Chondrocyte (in vitro differentiated cells): Measurements from ENCODE around the gene CHURC1. TPM values are rescaled to one million over a fixed set of nuclear protein-coding genes. Genes with fewer than 3 reads are reported as not detected.

Source experiments
- DNase-seq: peaks from one replicate; pipeline ENCODE4 v3.0.0; 2021; ENCODE audit warnings: mixed read lengths, low spot score
- H3K27ac Mint-ChIP-seq: one replicate; pipeline ENCODE4 v1.8.0; 2021; ENCODE audit warnings: mild to moderate bottlenecking, moderate library complexity, mixed read lengths; ENCODE audit not compliant: unreplicated experiment
- H3K27me3 Mint-ChIP-seq: 2 replicates; pipeline ENCODE4 v1.8.0; 2021; ENCODE audit warnings: low read depth, mixed read lengths
- H3K36me3 Mint-ChIP-seq: 2 replicates; pipeline ENCODE4 v1.8.0; 2021; ENCODE audit warnings: low read depth, mixed read lengths
- H3K4me1 Mint-ChIP-seq: 2 replicates; pipeline ENCODE4 v1.8.0; 2021; ENCODE audit warnings: low read depth, mild to moderate bottlenecking, mixed read lengths
- H3K4me3 Mint-ChIP-seq: one replicate; pipeline ENCODE4 v1.8.0; 2021; ENCODE audit warnings: mild to moderate bottlenecking, moderate library complexity, mixed read lengths; ENCODE audit not compliant: unreplicated experiment
- H3K9me3 Mint-ChIP-seq: 2 replicates; pipeline ENCODE4 v1.8.0; 2021; ENCODE audit warnings: low read depth, mixed read lengths
- total RNA-seq: library from RNA; stranded (reverse); gene quantifications from 3 replicates; pipeline ENCODE4 v1.2.1, GENCODE V29; 2021
- TF ChIP-seq, protein P1 (sequence below): fragments of 200-600 bp; sonication (generic); IDR thresholded peaks from 2 replicates; pipeline ENCODE4 v1.5.0; 2021; ENCODE audit warnings: antibody characterized with exemption, mild to moderate bottlenecking, moderate library complexity

Gene CHURC1
- total RNA-seq, 1 donor from 2014 or later: 46.9 TPM

DNA sequence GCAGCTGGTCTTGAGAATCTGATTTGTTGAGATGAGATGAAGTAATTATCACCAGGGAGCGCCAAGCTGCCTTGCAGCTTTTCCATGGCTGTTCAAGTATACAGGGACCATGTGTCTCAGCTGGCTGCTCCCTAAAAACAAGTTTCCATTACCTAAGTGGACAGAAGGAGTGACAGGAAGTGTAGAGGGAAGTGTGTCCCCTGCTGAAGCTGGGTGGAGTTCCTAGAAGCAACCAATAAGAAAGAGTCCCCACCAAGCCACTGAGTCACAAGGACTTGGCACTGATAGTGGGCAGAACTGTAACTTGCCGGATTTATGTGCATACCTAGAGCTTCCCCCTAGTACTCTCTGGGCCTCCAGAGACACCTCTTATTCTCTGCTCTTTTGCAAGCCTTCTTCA, 29.8 kb downstream of the CHURC1 start:
- Mint-ChIP-seq H3K9me3 (no peaks in the 10 kb centered on the region), H3K4me3 (no peak overlapping the region), H3K27ac (no peak overlapping the region), H3K4me1 (no peaks in the 10 kb centered on the region), H3K27me3 (no peaks in the 10 kb centered on the region), H3K36me3 (peaks cover 20% of the 10 kb centered on the region)
- no peak for DNase-seq
- TF ChIP-seq, protein P1, sequence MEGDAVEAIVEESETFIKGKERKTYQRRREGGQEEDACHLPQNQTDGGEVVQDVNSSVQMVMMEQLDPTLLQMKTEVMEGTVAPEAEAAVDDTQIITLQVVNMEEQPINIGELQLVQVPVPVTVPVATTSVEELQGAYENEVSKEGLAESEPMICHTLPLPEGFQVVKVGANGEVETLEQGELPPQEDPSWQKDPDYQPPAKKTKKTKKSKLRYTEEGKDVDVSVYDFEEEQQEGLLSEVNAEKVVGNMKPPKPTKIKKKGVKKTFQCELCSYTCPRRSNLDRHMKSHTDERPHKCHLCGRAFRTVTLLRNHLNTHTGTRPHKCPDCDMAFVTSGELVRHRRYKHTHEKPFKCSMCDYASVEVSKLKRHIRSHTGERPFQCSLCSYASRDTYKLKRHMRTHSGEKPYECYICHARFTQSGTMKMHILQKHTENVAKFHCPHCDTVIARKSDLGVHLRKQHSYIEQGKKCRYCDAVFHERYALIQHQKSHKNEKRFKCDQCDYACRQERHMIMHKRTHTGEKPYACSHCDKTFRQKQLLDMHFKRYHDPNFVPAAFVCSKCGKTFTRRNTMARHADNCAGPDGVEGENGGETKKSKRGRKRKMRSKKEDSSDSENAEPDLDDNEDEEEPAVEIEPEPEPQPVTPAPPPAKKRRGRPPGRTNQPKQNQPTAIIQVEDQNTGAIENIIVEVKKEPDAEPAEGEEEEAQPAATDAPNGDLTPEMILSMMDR: no peak

DNA sequence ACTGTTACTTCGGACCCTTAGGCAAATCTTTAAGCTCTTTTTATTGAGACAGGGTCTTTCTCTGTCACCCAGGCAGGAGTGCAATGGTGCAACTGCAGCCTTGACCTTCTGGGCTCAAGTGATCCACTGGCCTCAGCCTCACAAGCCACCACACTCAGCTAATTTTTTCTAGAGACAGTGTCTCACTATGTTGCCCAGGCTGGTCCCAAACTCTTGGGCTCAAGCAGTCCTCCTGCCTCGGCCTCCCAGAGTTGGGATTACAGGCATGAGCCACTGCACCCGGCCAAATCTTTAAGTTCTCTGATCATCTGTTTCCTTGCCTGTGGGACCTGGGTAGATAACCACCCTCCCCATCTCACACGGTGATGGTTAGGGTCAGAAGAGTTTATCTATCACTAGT, 30.6 kb downstream of the CHURC1 start:
- Mint-ChIP-seq H3K27ac (no peak overlapping the region), H3K27me3 (no peaks in the 10 kb centered on the region), H3K4me1 (no peaks in the 10 kb centered on the region), H3K36me3 (peaks cover 23% of the 10 kb centered on the region), H3K4me3 (no peak overlapping the region), H3K9me3 (no peaks in the 10 kb centered on the region)
- TF ChIP-seq, protein P1: no peak
- no peak for DNase-seq

DNA sequence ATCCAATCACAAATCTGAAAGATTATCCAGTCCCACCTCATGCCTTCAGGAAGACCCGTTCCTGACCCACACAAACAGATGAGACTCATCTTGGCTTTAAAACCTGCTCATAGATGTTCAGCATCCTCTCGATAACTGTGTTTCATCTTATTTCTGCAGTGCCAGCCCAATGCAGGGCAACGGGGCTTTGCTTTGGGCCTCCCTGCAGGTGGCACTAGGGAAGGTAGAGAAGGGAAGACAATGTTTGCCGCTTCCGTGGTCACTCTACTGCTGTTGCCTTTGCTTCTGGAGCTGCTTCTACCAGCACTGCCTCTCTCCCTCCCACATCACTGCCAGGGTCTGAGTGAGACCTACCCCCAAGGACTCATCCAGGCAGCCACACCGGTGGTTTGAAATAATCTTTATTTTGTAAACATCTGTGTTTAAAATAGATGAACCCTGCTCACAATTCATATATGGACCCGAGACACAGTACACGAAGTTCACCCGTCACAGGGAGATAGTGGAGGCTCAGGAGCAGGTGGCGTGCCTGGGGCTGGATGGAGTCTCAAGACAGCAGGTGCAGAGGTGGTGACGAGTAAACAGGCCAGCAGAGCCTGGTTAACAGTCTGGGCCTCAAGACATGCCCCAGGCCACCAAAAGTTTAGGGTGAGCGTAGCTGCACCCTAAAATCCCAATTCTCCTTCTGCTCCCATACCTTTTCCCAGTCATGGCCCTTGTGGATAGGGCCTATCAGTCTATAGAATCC, 31.4 kb downstream of the CHURC1 start:
- DNase-seq: no peak
- no peaks in the 10 kb centered on the region for H3K4me1 Mint-ChIP-seq
- H3K9me3 Mint-ChIP-seq: no peaks in the 10 kb centered on the region
- no peaks in the 10 kb centered on the region for H3K27me3 Mint-ChIP-seq
- H3K27ac Mint-ChIP-seq: no peak overlapping the region
- TF ChIP-seq, protein P1: no peak
- H3K4me3 Mint-ChIP-seq: no peak overlapping the region
- peaks cover 23% of the 10 kb centered on the region for H3K36me3 Mint-ChIP-seq

DNA sequence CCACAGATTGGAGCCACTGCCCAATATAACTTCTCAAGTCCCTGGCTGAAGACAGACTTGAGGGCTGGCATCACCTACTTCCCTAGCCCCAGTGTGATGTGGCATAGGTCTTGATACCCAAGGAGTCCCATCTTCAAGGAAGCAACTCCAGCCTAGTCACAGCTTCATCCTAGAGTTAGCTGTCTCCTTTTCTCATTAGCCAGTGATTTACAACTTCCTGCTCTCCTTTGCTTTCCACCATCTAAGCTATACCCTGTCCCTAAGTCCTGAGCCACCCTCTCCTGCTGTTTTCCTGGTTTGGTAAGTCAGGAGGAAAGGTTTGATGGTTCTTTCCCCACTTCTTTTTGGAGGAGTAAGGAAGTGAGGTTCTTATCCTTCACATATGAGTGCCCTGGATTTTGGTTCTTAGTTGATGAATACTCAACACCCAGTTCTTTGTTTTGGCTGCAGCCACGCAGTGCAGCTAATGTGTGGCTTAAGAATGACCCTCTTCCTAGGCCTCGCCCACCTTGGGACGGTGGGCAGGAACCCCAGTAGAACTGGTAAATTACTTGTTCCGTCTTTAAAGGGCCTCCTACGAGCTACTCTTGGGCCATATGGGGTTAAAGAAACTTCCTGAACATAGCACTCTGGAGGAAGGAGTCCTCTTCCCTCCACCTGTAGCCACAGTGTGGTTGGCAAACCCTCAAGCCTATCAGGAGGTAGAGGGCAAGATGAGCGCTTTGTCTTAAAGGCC, 32.2 kb downstream of the CHURC1 start:
- TF ChIP-seq, protein P1: no peak
- H3K4me1 Mint-ChIP-seq: no peaks in the 10 kb centered on the region
- H3K4me3 Mint-ChIP-seq: no peak overlapping the region
- H3K9me3 Mint-ChIP-seq: no peaks in the 10 kb centered on the region
- no peak overlapping the region for H3K27ac Mint-ChIP-seq
- H3K27me3 Mint-ChIP-seq: no peaks in the 10 kb centered on the region
- no peak for DNase-seq
- H3K36me3 Mint-ChIP-seq: peaks cover 30% of the 10 kb centered on the region

DNA sequence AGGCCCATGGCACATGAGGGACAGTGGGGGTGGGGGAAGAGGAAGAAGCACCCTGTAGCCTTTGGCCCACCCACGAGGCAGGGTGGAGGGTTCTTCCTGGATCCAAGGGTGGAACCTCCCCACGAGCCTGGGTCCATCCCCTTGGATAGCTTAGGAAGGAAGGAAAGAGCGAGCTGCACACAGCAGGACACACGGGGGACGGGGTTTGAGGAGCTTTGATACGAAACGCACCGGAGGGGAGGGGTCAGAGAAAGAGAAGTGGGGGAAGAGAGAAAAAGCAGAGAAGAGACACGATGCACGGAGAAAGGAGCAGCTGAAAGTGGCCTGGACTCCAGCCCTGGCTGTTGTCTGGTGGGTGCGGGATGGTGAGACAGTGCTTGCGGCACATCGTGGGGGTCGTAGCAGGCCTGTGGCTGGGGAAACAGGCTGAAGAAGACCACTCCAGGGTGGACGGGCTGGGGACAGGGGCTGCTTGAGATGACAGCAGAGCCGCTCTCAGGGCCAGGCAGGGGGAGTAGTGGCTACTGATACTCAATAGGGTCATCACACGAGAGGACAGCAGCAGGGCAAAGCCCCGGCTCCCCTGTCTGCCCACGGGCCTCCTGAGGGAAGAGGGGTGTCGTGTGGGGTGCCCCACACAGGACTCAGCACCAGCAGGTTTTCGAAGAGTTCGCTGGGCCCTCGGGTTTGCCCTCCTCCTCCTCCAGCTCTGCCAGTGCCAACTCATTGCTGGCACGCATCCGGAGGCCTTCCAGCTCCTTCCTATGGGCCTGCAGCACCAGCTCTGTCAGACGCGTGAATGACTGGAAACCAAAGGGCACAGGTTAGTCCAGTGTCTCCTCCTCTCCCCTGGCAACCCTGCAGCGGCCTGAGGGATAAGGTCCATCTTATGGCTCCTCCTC, 33.7 kb downstream of the CHURC1 start:
- no peak overlapping the region for H3K27ac Mint-ChIP-seq
- TF ChIP-seq, protein P1: no peak
- H3K4me3 Mint-ChIP-seq: no peak overlapping the region
- DNase-seq: no peak
- H3K4me1 Mint-ChIP-seq: no peaks in the 10 kb centered on the region
- H3K27me3 Mint-ChIP-seq: no peaks in the 10 kb centered on the region
- peaks cover 30% of the 10 kb centered on the region for H3K36me3 Mint-ChIP-seq
- no peaks in the 10 kb centered on the region for H3K9me3 Mint-ChIP-seq
